HL-60 (cell line): ENCODE data around the gene CCDC92B.

Source experiments
- DNase-seq, 2 experiments: peaks; one replicate each; pipeline ENCODE4 v3.0.0-alpha.2; 2010 to 2020; ENCODE audit warnings: low read depth in 1 of 2, low spot score in 1 of 2
- H3K27ac ChIP-seq: fragments of 250-450 bp; sonication (Bioruptor Pico); replicated peaks from 2 replicates; pipeline ENCODE4 v1.5.1; 2020; ENCODE audit warnings: mild to moderate bottlenecking, moderate library complexity
- H3K27me3 ChIP-seq: fragments of 250-450 bp; sonication (Bioruptor Pico); 2 replicates; pipeline ENCODE4 v1.5.1; 2021; ENCODE audit warnings: mild to moderate bottlenecking, moderate library complexity; ENCODE audit not compliant: insufficient read depth, poor library complexity, severe bottlenecking
- H3K4me3 ChIP-seq: replicated peaks from 2 replicates; pipeline ENCODE4 v1.5.1; 2011; ENCODE audit warnings: mild to moderate bottlenecking, control low read depth, low read length; ENCODE audit not compliant: insufficient read depth
- CTCF ChIP-seq: IDR thresholded peaks from one replicate; pipeline ENCODE4 v1.5.1; 2011; ENCODE audit warnings: low read length, control low read depth, inconsistent platforms; ENCODE audit not compliant: insufficient read depth
- GABPA ChIP-seq: IDR thresholded peaks from 2 replicates; pipeline ENCODE4 v1.6.1; 2012; ENCODE audit warnings: low read depth
- POLR2AphosphoS5 ChIP-seq: IDR thresholded peaks from 2 replicates; pipeline ENCODE4 v1.6.1; 2012; ENCODE audit warnings: low read depth
- REST ChIP-seq: IDR thresholded peaks from 2 replicates; pipeline ENCODE4 v1.6.1; 2012; ENCODE audit warnings: low read depth; ENCODE audit not compliant: insufficient replicate concordance
- SPI1 ChIP-seq: IDR thresholded peaks from 2 replicates; pipeline ENCODE4 v1.6.1; 2012; ENCODE audit warnings: low read depth, mild to moderate bottlenecking, borderline replicate concordance

CCDC92B gene

DNA sequence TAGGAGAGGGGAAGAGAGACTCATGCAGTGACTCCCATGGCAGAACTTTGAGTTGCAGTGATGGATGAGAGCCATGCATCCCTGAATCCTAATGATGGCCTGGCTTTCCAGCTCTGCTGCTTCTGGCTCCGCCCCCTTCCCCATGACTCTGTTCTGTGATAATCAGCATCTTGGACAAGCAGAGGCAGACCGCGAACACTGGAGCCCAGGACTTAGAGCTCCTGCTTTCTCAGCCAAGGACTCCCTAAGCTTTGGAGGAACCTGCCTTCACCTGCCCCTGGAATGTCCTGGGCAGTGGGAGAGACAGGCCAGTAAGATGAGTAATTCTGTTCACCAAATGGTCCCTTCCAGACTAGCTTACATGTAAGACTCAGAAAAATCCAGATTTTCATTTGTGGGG lies 12.5 kb downstream of the CCDC92B start:
- Histone ChIP-seq H3K27me3 (no peaks in the 10 kb centered on the region), H3K27ac (no peak overlapping the region), H3K4me3 (no peak overlapping the region)
- DNase-seq: no peak
- TF ChIP-seq GABPA: no peak
- no peak for TF ChIP-seq SPI1
- no peak for TF ChIP-seq POLR2AphosphoS5
- TF ChIP-seq REST: no peak
- TF ChIP-seq CTCF: no peak

GRCh38 chr17:2735896-2736295 lies 13.6 kb downstream of the CCDC92B start:
- H3K27me3 ChIP-seq: no peaks in the 10 kb centered on the region
- no peak for TF ChIP-seq GABPA
- TF ChIP-seq CTCF: no peak
- no peak for TF ChIP-seq REST
- H3K4me3 ChIP-seq: no peak overlapping the region
- no peak for DNase-seq
- no peak overlapping the region for H3K27ac ChIP-seq

DNA sequence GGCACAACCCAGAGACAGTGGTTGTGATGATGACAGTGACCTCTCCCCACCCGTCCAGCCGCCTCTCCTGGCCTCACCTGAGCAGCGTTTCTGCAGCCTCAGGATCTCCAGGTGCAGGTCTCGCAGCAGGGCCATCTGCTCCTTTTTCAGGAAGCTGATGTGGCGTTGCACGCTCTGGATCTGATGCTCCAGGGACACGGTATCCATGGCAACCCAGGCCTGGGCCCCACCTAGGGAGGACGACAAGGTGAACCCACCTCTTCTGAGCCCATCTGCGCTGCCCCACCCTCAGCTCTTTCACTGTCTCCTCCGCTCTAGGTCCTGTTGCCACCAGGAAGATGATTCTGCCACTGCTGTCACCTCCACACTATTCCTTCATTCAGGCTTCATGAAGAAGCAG lies 14.5 kb downstream of the CCDC92B start:
- Histone ChIP-seq H3K4me3 (no peak overlapping the region), H3K27ac (no peak overlapping the region), H3K27me3 (no peaks in the 10 kb centered on the region)
- TF ChIP-seq GABPA (no peak), SPI1 (no peak), REST (no peak), CTCF (no peak), POLR2AphosphoS5 (no peak)
- DNase-seq: no peak
